Lower leg skin (tissue), 4 donors: ENCODE results near the gene GSK3B. TPM values are rescaled to one million over a fixed set of nuclear protein-coding genes. Genes with fewer than 3 reads are reported as not detected.
"Not testable (repeated sequence)": the region's sequence is repeated elsewhere in the genome, so short reads cannot be mapped to it uniquely, and the experiment has no call there.

Experiments used
- DNase-seq, 2 donors: peaks; one replicate each; pipeline ENCODE4 v3.0.0-alpha.2; 2019; ENCODE audit warnings: low spot score in 2 of 2
- H3K4me3 ChIP-seq: fragments of 200-600 bp; sonication (generic); 2 replicates; pipeline ENCODE4 v1.5.1; 2017; ENCODE audit warnings: mild to moderate bottlenecking, low read depth; ENCODE audit not compliant: poor library complexity, severe bottlenecking
- POLR2A ChIP-seq, 2 donors: fragments of 450-650 bp; IDR thresholded peaks; one replicate each; pipeline ENCODE4 v1.6.1; 2016 to 2017; ENCODE audit warnings: antibody characterized with exemption in 2 of 2, mild to moderate bottlenecking in 1 of 2, moderate library complexity in 1 of 2
- WGBS, 2 donors: methylation state at CpG; one replicate each; pipeline ENCODE4 v1.1.5; 2018; 5-methylcytosine and 5-hydroxymethylcytosine counted together
- intact Hi-C: fragments of 100-400 bp; cut with DNase I; formaldehyde crosslinking; loops from one replicate; pipeline ENCODE4 v1.15.0; 2023; ENCODE audit warnings: low total_unique reads
- total RNA-seq, 4 donors: library from RNA; depleted of rRNA; stranded (reverse); fragments of >200 nt; gene quantifications; one replicate each; pipeline ENCODE4 v1.1.0, GENCODE V29; 2016
- TF ChIP-seq, protein P1 (sequence below), 3 donors: fragments of 450-650 bp; IDR thresholded peaks; one replicate each; pipeline ENCODE4 v1.5.1; 2016; ENCODE audit warnings: antibody characterized with exemption in 3 of 3, mild to moderate bottlenecking in 3 of 3, moderate library complexity in 2 of 3

GSK3B gene
- total RNA-seq, 4 donors from 2014 or later, result 37.3 to 48.7 (median 46.0) TPM

DNA sequence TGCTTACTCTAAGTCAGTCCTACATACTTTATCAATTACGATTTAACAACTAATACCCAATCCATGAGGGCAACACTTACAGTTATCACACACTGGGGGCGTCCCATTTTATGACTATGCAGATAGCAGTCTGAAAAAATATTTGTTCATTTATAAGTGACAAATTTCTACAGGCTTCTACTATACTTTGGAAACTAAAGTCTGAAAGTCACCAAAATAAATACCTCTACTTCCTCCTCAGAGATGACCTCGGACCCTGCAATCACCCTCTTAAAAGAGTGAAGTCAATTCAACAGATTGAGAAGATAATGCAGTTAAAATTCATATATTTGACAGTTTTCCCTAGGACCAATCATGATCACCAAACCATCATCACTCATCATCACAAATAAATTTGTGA is 76.6 kb downstream of the GSK3B start:
- DNase-seq, result no peak
- intact Hi-C loops, result loop anchor here (1.0 kb wide), 1 partner anchor 16 kb away; no protein-coding TSS in a partner anchor
- no peak overlapping the region for H3K4me3 ChIP-seq
- WGBS, 2 donors, result 86 to 90% methylated on average over 3 of the region's 3 CpGs
- no peak for TF ChIP-seq POLR2A (IDR thresholded peaks at IDR 0.05)
- TF ChIP-seq, protein P1, sequence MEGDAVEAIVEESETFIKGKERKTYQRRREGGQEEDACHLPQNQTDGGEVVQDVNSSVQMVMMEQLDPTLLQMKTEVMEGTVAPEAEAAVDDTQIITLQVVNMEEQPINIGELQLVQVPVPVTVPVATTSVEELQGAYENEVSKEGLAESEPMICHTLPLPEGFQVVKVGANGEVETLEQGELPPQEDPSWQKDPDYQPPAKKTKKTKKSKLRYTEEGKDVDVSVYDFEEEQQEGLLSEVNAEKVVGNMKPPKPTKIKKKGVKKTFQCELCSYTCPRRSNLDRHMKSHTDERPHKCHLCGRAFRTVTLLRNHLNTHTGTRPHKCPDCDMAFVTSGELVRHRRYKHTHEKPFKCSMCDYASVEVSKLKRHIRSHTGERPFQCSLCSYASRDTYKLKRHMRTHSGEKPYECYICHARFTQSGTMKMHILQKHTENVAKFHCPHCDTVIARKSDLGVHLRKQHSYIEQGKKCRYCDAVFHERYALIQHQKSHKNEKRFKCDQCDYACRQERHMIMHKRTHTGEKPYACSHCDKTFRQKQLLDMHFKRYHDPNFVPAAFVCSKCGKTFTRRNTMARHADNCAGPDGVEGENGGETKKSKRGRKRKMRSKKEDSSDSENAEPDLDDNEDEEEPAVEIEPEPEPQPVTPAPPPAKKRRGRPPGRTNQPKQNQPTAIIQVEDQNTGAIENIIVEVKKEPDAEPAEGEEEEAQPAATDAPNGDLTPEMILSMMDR (IDR thresholded peaks at IDR 0.05), result no peak

DNA sequence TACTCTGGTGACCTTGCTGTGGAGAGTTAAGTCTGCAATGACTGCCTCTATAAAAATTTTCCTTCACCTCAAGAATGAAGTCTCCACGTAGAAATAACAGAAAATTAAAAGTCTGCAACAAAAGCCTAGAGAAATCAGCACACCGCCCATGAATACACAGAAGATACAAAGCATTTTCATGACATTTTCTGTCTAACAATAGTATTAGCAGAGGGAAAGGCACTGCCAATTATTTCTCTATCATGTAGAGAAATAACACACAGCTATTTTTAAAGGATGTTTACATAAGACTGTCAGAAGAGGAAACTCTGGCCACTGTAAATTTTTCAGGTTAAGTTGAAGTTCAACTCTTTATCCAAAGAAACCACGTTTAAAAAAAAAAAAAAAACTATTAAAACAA is 80.8 kb downstream of the GSK3B start:
- intact Hi-C loops, result no loop called here
- TF ChIP-seq, protein P1 (IDR thresholded peaks at IDR 0.05), result no peak
- TF ChIP-seq POLR2A (IDR thresholded peaks at IDR 0.05), result no peak
- no peak overlapping the region for H3K4me3 ChIP-seq
- no peak for DNase-seq
- WGBS, 2 donors, result 50 to 56% methylated on average over 3 of the region's 3 CpGs

DNA sequence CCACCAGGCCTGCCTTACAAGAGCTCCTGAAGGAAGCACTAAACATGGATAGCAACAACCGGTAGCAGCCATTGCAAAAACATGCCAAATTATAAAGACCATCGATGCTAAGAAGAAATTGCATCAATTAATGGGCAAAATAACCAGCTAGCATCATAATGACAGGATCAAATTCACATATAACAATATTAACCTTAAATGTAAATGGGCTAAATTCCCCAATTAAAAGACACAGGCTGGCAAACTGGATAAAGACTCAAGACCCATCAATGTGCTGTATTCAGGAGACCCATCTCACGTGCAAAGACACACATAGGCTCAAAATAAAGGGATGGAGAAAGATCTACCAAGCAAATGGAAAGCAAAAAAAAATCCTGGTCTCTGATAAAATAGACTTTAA is 88.5 kb downstream of the GSK3B start:
- H3K4me3 ChIP-seq, DNase-seq, intact Hi-C loops: not testable (repeated sequence)
- 97% methylated on average over 3 of the region's 3 CpGs for WGBS, 2 donors

DNA sequence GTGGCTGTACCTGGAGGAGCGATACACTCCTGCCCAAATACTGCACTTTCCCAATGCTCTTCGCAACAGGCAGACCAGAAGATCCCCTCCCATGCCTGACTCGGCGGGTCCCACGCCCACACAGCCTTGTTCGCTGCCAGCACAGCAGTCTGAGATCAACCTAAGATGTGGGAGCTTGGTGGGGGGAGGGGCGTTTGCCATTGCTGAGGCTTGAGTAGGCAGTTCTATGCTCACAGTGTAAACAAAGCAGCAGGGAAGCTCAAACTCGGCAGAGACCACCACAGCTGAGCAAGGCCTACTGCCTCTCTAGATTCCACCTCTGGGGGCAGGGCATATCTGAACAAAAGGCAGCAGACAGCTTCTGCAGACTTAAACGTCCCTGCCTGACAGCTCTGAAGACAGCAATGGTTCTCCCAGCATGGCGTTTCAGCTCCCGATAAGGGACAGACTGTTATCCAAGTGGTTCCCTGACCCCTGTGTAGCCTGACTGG is 90.2 kb downstream of the GSK3B start:
- DNase-seq, result not testable (repeated sequence)

DNA sequence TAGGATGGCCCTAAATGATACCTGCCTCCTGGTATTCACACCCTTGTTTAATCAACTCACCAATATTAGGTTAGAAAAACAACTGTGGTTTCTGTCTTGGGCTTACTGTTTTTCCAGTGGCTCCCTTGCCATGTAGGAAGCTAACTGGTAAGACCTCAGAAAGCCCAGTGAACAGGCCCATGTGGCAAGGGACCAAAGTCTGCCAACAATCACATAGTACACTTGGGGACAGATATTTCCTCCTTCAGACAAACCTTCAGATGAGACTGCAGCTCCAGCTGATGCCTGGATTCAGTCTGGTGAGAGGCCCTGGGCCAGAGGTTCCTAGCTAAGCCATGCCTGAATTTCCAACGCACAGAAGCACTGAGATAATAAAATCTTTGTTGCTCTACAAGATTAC is 96.1 kb downstream of the GSK3B start:
- DNase-seq, result no peak
- H3K4me3 ChIP-seq, result no peak overlapping the region
- 95 to 100% methylated on average over 1 of the region's 1 CpG for WGBS, 2 donors
- no peak for TF ChIP-seq POLR2A (IDR thresholded peaks at IDR 0.05)
- TF ChIP-seq, protein P1 (IDR thresholded peaks at IDR 0.05), result no peak
- intact Hi-C loops, result no loop called here

More for the DNA sequence above, 90.2 kb downstream of the GSK3B start:
- 72 to 79% methylated on average over 9 to 11 of the region's 11 CpGs for WGBS, 2 donors
- H3K4me3 ChIP-seq, intact Hi-C loops: not testable (repeated sequence)

DNA sequence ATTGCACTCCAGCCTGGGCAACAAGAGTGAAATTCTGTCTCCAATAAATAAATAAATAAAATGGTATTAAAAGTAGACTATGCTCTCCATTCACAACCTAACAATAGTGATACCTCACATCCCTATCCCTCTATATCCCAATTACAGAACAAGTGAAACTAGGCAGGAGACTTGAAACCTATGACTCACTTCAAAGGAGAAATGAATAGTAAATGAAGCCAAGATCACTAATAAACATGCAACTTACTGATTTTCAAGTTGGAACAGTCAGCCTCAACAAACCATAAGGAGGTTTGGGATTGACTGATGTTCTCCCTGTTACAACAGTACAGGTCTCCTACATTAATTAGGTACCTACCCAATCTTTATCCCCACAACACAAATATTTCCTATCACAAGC is 103.4 kb downstream of the GSK3B start:
- intact Hi-C loops, result no loop called here
- TF ChIP-seq POLR2A (IDR thresholded peaks at IDR 0.05), result no peak
- TF ChIP-seq, protein P1 (IDR thresholded peaks at IDR 0.05), result no peak

DNA sequence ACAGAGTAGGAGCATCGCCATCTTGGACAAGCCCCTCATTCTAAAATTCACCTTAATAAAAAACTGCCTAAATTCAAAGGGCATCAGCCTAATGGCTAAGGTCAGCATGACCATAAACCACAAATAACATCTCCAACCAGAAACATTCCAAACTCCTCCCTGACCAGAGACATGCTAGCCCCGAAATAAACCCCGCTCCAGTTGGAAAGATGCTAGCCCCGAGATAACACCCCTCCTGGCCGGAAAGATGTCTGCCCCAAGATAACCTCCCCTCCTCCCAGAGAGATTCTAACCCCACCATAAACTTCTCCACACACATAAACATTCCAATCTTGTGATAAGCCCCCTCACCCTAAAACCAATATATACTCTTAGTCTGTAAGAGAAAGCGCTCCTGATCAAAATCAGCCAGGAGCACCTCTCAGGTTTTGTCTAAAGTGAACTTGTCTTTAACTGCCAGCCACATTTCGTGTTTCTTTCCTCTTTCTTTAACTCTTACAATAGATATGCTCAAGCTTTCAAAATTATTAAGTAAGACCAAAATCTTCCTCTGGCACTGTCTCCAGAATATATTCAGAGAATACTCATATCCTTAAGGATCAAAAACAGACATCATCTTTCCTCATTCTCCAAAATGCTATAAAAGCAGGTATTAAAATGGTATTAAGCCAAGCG is 104.1 kb downstream of the GSK3B start:
- DNase-seq, result no peak
- intact Hi-C loops, result no loop called here
- 95 to 97% methylated on average over 8 of the region's 8 CpGs for WGBS, 2 donors
- H3K4me3 ChIP-seq, result no peak overlapping the region
- no peak for TF ChIP-seq POLR2A (IDR thresholded peaks at IDR 0.05)
- TF ChIP-seq, protein P1 (IDR thresholded peaks at IDR 0.05), result no peak

More for the DNA sequence above, 103.4 kb downstream of the GSK3B start:
- no peak overlapping the region for H3K4me3 ChIP-seq
- no peak for DNase-seq

DNA sequence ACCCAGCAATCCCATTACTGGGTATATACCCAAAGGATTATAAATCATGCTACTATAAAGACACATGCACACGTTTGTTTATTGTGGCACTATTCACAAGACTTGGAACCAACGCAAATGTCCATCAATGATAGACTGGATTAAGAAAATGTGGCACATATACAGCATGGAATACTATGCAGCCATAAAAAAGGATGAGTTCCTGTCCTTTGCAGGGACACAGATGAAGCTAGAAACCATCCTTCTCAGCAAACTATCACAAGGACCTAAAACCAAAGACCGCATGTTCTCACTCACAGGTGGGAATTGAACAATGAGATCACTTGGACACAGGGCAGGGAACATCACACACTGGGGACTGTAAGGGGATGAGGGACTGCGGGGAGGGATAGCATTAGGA is 107.4 kb downstream of the GSK3B start:
- intact Hi-C loops, H3K4me3 ChIP-seq, DNase-seq: not testable (repeated sequence)
- WGBS, 2 donors, result 97% methylated on average over 4 of the region's 4 CpGs
